NCI-H1930 (cell line): Measurements from ENCODE around the gene TBPL1.
A peak's percentile ranks its signal among the peaks of the same experiment; 100 is the strongest.

ENCODE experiments used
- DNase-seq, 2 experiments: peaks; one replicate each; lab custom pipeline; 2025; lab: John Stamatoyannopoulos, UW

The TBPL1 gene

DNA sequence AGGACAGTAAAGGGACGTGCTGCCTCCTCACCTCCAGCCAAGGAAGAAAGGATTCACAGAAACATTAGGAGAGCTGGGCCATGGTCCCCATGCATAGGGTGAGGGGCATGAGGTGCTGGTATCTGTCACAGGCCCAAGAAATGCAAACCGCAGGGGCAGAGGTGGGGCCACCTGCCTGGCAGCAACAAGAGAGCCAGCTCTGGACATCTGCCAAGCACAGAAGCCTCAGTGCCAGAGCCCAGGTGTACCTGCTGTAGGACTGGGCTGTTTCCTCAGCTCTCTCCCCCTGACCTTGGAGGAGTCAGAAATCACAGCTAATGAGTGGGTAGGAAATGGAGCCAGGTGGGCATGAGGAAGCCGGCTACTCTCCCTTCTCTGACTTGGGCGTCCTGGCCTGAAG, 54.1 kb downstream of the TBPL1 start:
- DNase-seq = no peak

GRCh38 chr6:134009876-134010275, 56.9 kb downstream of the TBPL1 start:
- no peak for DNase-seq

- DNase-seq = no peak
Observed at GRCh38 chr6:134010400-134010799, 57.4 kb downstream of the TBPL1 start.

DNA sequence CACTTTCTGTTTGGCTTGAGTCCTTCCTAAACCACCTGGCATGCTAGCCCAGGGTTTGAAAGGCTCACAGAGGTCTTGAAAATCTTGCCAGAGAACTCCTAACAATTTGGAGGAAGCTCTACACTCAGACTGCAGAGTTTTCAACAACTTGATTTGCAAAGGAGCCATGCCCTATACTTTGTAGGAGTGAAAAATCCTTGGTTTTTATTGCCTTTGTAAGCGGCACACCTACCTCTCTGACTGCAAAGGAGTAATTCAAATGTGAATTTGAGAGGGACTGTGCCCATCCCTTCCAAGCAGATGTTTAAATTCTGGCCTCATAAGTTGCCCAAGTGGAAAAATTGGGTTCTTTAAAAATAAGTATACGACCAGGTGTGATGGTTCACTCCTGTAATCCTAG, 58.0 kb downstream of the TBPL1 start:
- DNase-seq = no peak

DNA sequence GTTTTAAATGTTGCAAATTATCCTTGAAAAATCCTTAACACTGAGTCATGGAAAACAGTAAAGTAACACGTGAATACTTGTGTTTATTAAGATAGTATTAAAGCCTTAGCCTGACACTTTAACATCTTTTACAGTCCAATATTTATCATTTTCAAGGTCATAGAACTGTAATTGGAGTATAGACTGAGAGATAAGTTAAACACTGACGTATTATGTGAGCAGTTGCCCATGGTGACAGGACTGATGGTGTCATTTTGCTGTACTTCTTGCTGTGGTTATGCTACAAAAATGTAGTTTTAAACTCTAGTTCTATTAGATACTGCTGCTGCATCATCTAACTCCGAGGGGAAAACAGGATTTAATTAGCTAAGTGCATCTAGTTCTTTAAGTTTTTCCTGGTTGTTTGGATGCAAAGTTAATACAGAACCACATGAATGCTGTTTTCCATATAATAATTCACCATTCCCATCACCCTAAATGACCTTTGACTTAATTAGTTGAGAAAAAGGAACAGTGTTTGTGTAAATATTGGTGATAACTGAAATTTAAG, 61.6 kb downstream of the TBPL1 start:
- DNase-seq = no peak

DNA sequence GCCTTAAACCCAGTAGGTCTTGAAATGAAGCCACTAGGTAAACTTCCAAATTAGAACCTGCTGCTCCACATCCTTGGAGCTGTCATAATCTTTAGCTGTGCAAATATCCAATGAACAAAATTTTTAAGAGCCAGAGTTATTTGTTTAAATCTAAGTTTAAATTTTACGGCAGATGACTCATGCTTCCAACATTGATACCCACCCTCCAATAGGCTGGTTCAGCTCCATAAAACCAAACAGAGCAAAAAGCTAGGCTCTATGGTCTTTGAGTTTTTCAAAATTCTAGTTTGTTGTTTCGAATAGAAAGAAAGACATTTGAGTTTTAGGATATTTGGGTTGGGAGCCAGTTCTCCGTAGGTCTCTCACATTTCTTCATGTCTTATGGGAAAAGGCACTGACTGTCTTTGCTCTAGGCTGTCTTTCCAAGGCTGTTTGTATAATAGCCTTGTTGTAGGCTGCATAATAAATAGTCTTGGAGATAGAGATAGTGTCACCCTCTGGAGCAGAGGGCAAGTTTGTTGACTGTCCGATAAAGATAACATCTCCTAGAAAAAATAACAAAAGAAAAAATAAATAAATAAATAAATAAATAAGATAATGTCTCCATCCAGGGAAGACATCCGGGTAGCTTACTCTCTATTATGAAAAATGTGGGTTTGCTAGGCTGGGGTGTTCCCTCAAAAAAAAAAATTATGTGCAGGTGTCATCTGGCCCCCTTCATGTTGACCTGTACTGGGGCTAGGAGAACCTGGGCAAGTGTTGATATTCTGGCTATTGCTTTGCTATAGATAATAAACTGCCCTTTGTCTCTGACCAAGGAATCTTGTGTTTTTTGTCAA, 62.9 kb downstream of the TBPL1 start:
- no peak for DNase-seq

DNA sequence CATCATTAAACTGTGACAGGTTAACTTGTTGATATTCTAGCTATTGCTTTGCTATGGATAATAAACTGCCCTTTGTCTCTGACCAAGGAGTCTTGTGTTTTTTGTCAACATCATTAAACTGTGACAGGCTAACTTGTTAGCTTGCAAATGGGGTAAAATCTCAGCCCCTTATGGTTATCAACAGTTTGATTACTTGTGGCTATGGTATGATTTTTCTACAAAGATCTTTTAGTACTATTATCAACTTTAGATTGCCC, 63.5 kb downstream of the TBPL1 start:
- DNase-seq = peak in 1 of 2 experiments; percentile 9

GRCh38 chr6:134020071-134020470, 67.0 kb downstream of the TBPL1 start:
- no peak for DNase-seq

DNA sequence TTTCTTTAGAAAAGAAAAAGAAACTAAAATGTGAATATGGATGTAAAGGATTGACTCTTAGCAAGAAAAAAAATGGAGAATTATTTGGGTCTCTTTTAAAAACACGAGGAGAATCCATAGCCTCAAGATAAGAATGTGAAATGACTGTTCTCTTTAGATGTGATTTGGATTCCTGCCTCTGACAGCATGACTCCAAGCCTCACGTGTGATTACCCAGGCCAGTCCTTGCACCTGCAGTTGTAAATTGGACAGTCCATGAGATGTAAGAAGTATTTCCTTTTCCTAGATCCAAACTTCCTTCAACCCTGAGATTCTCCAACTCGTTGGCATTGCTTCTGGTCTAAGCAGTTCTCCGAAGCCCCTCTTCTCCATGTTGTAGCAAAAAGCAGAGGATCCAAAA, 67.5 kb downstream of the TBPL1 start:
- no peak for DNase-seq

DNA sequence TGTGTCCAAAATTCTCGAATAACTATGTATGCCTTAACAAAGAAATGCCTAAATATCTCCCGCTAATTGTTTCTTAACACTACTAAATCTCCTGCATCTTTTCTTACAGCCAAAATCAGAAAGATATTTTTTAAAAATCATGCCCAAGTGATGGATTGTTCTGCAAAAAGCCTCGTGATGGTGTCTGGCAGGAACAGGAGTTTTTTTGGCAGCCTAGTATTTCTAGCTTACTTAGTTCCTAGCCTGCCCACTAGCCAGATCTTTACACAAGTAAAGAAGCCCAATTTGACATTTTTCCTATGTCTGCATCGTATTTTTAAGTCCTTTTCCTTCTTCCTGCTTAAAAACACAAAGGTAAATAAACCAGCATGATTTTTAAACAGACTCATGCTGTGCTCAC, 67.9 kb downstream of the TBPL1 start:
- DNase-seq = no peak

DNA sequence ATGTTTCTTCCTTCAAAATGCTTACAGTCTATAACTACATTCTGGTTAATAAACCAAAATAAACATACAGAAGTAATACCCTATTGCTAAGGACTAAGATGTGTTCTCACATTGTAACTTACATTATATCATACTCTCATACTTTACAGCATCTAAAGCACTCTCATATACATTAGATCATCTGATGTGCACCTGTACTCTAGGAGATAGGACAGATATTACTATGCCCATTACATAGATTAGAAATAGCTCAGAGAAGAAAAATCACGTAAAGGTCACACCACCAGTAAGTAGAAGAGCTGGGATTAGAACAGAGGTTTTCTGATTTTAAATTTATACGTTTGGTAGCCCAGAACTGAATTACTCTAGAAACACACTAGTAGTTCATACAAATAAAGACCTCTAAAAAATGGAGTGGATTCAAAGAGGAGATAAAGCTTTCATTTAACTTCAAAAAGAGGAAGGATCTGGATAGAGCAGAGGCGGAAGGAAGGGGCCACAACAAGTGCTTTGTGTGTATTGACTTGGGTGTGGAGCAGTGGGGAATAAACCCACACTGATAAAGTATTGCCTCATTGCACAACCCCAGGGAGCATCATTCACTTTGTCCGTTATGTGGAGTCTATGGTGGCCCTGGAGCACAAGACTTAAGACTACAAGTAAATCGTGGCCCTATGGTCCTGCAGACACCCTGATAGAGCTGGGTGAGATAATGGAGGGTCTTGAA, 68.5 kb downstream of the TBPL1 start:
- DNase-seq = no peak

DNA sequence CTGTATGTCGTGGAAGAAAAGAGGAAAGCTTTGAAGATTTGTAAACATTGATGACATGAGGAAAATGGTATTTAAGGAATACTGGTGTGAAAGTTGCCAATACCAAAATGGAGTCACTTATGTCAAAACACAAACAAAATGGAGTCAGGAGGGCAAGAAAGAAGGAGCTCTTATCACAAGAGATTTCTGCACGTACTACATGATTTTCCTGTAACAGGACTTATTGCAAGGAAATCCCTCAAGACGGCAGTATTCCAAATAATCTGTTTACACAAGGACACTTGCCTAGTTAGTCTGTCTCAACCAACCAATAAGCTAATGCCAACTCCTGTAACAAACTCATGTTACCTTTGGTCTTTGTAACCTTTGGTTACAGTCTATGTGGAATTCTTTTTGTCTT, 69.6 kb downstream of the TBPL1 start:
- no peak for DNase-seq

DNA sequence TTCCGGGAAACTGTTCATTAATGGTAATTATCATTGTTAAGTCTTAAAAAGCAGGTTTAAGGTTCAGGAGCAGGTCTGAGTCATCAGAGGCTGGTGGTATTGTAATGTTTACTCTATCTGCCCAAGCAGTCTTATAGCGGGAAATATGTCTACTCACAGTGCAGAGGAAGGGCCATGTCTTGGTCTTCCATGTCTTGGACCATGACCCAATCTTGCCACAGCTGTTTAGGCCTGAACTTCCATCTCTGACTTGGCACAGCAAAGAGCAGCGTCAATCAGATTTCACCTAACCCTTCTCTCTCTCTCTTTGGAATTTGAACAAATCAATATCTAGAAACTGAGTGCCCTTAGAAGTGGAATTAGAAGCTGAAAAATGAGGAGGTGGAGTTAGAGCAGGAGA, 73.6 kb downstream of the TBPL1 start:
- DNase-seq = no peak

GRCh38 chr6:134028438-134028837, 75.4 kb downstream of the TBPL1 start:
- DNase-seq = no peak

- no peak for DNase-seq
Observed at GRCh38 chr6:134029495-134030455, 76.8 kb downstream of the TBPL1 start.

DNA sequence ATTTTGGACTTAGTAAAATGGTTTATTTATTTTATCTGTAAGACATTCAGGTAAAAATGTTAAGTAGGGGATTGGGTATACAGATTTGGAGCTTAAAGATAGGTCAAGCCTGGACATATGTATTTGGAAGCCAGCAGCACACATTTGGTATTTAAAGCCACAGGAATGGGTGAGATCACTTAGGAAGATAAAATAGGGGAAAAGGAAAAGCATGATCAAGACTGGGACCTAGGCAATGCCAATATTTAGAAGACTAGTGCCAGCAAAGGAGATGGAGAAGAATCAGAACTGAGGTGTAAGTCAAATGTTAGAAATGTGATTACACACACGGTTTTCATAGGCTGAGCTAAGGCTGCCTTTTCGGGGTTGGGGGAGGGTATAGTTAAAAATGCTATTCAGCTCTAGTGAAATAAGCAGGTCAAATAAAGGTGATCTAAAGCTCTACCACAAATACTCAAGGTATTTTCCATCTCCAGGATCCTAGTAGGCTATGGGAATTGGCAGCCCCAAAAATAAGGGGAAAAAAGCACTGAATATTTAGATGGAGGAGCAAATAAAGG, 78.8 kb downstream of the TBPL1 start:
- no peak for DNase-seq

DNA sequence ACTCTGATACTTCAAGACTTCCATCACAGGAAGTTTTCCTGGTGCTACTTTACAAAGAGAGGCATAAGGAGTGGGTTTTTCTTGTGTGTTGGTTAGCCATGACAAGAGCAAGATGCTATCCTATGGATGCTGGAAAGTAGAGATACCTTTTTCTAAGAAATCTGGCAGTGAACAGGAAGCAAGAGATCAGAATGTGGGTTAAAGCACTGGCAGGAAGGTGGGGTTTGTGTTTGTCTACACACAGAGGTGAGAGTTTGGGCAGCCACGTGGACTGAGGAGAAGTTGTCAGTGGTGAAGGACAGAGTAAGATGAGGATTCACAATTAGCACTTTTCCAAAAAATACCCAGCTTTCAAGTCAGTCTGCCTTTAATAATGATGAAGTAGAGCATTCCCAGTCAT, 81.5 kb downstream of the TBPL1 start:
- DNase-seq = no peak

DNA sequence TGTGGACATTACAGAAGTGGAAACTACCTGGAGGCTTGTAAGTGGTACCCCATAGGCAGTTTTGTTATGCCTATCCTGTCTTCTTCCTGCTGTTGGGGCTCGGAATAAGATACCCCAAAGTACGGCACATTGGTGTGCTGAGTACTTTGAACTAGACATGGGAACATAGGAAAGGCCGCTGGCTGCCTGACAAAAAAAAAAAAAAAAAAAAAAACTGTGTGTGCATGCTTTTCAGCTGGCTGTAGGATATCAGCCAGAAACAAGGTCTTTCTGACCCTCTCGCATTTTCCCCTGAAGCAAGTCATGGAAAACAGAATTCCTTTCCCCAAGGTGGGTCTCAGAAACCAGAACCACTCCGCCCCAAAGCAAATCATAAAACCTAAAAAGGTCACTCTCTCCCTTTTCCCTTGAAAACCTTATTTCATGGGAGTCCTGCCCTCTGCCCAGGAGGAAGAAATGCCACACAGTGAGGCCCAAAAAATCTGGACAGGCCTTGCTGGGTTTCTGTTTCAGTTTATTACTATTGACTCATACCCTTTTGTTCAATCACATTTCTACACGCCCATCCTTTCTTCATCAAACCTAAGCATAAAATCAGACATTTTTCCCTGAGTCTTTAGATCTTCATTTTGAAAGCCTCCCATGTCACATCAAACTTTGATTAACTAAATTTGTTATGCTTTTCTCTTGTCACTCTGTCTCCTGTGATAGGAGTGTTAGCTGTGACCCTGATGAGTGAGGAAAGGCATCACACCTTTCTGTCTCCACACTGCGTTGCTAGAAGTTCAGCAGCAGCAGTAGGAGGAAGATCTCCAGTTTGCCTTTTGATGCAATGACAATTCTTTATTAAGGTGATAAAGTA, 82.2 kb downstream of the TBPL1 start:
- DNase-seq = no peak

DNA sequence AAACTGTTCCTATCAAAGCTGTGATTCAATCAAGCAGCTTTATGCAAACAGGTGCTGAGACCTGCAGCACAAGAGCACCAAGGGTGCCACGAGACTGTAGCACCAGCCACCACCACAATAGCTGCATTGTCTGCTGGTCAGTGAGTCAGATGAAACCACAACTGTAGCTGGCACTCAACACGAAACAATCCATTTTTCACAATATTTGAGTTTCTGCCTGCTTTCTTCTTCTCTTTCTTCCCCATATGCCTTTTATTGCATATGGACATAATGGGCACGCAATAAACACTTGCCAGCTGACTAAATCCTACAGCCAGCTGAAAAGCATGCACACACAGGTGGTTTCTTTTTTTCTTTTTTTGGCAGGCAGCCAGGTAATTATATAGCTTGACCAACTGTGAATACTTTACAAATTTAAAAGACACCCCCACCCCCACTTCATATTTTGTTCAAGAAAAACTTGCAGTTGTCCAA, 82.8 kb downstream of the TBPL1 start:
- peak; percentile 75 to 81 for DNase-seq

DNA sequence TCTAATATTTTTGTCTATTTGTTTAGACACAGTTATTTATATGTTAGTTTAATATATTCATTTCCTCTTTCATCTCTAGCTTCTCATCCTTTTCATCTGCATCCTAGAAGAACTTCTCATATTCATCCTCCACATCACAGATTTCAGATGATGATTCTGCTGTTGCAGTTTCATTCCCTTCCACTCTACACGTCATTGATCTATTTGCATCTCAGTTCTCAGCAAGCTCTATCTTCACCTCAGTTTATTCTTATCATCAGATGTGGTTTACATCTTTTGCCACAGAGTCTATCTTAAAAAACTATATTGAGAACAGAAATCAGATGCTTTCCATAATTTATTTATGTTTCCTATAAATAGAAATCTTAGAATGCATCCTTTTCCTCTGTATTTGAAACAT, 86.1 kb downstream of the TBPL1 start:
- DNase-seq = no peak
